Peyer's patch (tissue), 4 donors: ENCODE measurements around the gene ACACA.

Source experiments
- CTCF ChIP-seq, 6 experiments: fragments of 450-650 bp in 4 of 6; fragments of 200-600 bp in 2 of 6; sonication (generic) in 1 of 6; IDR thresholded peaks; one replicate each; pipeline ENCODE4 v1.5.1; 2017 to 2019; ENCODE audit warnings: antibody characterized with exemption in 6 of 6, mild to moderate bottlenecking in 3 of 6, moderate library complexity in 1 of 6
- POLR2A ChIP-seq, 2 donors: fragments of 450-650 bp; IDR thresholded peaks; one replicate each; pipeline ENCODE4 v1.5.1; 2017; ENCODE audit warnings: antibody characterized with exemption in 2 of 2, mild to moderate bottlenecking in 2 of 2, moderate library complexity in 2 of 2

- TF ChIP-seq POLR2A (IDR thresholded peaks at IDR 0.05) = no peak
- TF ChIP-seq CTCF (IDR thresholded peaks at IDR 0.05) = no peak
Measured at GRCh38 chr17:37214416-37214815, 192.2 kb downstream of the ACACA start.
